Fibroblast of skin of scalp (primary cell): Measurements from ENCODE around the gene ATP6V0A4.

Experiments used
- DNase-seq: peaks from one replicate; pipeline ENCODE4 v3.0.0-alpha.2; 2013

Gene ATP6V0A4

GRCh38 chr7:138657854-138658386 is 140.1 kb downstream of the ATP6V0A4 start:
- no peak for DNase-seq

- no peak for DNase-seq
Observed at GRCh38 chr7:138656952-138657351, 141.0 kb downstream of the ATP6V0A4 start.
